GM21576 (cell line): ENCODE measurements around the gene CHIC2.

Source experiments
- ATAC-seq: cut with Tn5 transposase; IDR thresholded peaks from one replicate; pipeline ENCODE4 v1.9.1; 2021; ENCODE audit warnings: mild to moderate bottlenecking, moderate library complexity; ENCODE audit not compliant: unreplicated experiment

The CHIC2 gene

GRCh38 chr4:54093324-54094240 lies 29.2 kb upstream of the CHIC2 start:
- no peak for ATAC-seq

GRCh38 chr4:54092405-54093323 lies 28.3 kb upstream of the CHIC2 start:
- ATAC-seq, result no peak

GRCh38 chr4:54091637-54092404 lies 27.4 kb upstream of the CHIC2 start:
- ATAC-seq, result peak; percentile 64

GRCh38 chr4:54090804-54091623 lies 26.6 kb upstream of the CHIC2 start:
- no peak for ATAC-seq

- no peak for ATAC-seq
Measured at GRCh38 chr4:54090404-54090803, 26.0 kb upstream of the CHIC2 start.

- no peak for ATAC-seq
Measured at GRCh38 chr4:54089875-54090274, 25.5 kb upstream of the CHIC2 start.

- ATAC-seq, result no peak
Measured at GRCh38 chr4:54085284-54085683, 20.9 kb upstream of the CHIC2 start.

- no peak for ATAC-seq
Measured at GRCh38 chr4:54082168-54082567, 17.8 kb upstream of the CHIC2 start.

- no peak for ATAC-seq
Measured at GRCh38 chr4:54077812-54078211, 13.4 kb upstream of the CHIC2 start.

- no peak for ATAC-seq
Measured at GRCh38 chr4:54076673-54077072, 12.3 kb upstream of the CHIC2 start.

- no peak for ATAC-seq
Measured at GRCh38 chr4:54074381-54074780, 10.0 kb upstream of the CHIC2 start.

GRCh38 chr4:54073271-54073880 lies 9.0 kb upstream of the CHIC2 start:
- no peak for ATAC-seq

GRCh38 chr4:54067166-54067565 lies 2.8 kb upstream of the CHIC2 start:
- ATAC-seq, result no peak

GRCh38 chr4:54066718-54067129 lies 2.3 kb upstream of the CHIC2 start:
- no peak for ATAC-seq

GRCh38 chr4:54066088-54066415 lies 1.6 kb upstream of the CHIC2 start:
- ATAC-seq, result no peak

GRCh38 chr4:54065282-54066087 lies 1.1 kb upstream of the CHIC2 start:
- ATAC-seq, result no peak

GRCh38 chr4:54063737-54064316 lies 578 bp downstream of the CHIC2 start:
- peak; percentile 28 for ATAC-seq

- no peak for ATAC-seq
Measured at GRCh38 chr4:54063229-54063628, 1.2 kb downstream of the CHIC2 start.

- no peak for ATAC-seq
Measured at GRCh38 chr4:54062392-54062791, 2.0 kb downstream of the CHIC2 start.
